WTC11 (cell line): ENCODE measurements around the gene MYO5C. TPM values are rescaled to one million over a fixed set of nuclear protein-coding genes. Genes with fewer than 3 reads are reported as not detected.

Source experiments
- ATAC-seq: fragments of 200-7000 bp; cut with Tn5 transposase; 2 replicates; pipeline ENCODE4 v1.10.0; 2021; ENCODE audit warnings: mild to moderate bottlenecking, moderate library complexity
- CTCF ChIA-PET: fragments of 300-600 bp; sonication (Branson Sonifier 250); formaldehyde crosslinking; loops from one replicate; lab custom pipeline; 2021; ENCODE audit warnings: antibody characterized with exemption; lab: Charles Lee
- POLR2A ChIA-PET: fragments of 350-600 bp; sonication (Branson Sonifier 250); formaldehyde crosslinking; loops from one replicate; lab custom pipeline; 2021; ENCODE audit warnings: antibody characterized with exemption; lab: Charles Lee
- DNase-seq: peaks from one replicate; pipeline ENCODE4 v3.0.0; 2021; ENCODE audit warnings: low spot score
- H3K27ac Mint-ChIP-seq: 2 replicates; pipeline ENCODE4 v1.8.0; 2021; ENCODE audit warnings: mixed read lengths
- H3K27me3 Mint-ChIP-seq: 2 replicates; pipeline ENCODE4 v1.8.0; 2021; ENCODE audit warnings: low read depth, mild to moderate bottlenecking, moderate library complexity, mixed read lengths
- H3K36me3 Mint-ChIP-seq: 2 replicates; pipeline ENCODE4 v1.8.0; 2021; ENCODE audit warnings: mixed read lengths
- H3K4me1 Mint-ChIP-seq: 2 replicates; pipeline ENCODE4 v1.8.0; 2022; ENCODE audit warnings: mixed read lengths
- H3K4me3 Mint-ChIP-seq: 2 replicates; pipeline ENCODE4 v1.8.0; 2021; ENCODE audit warnings: mild to moderate bottlenecking, moderate library complexity, mixed read lengths
- H3K9me3 Mint-ChIP-seq: 2 replicates; pipeline ENCODE4 v1.8.0; 2021; ENCODE audit warnings: mixed read lengths
- ETV6 ChIP-seq: sonication (generic); formaldehyde crosslinking; IDR thresholded peaks from 2 replicates; pipeline ENCODE4 v1.8.1; 2022; ENCODE audit warnings: mild to moderate bottlenecking, missing genetic modification reagents
- PRRX2 ChIP-seq: fragments of 250-450 bp; sonication (Bioruptor Pico); IDR thresholded peaks from 2 replicates; pipeline ENCODE4 v1.8.0; 2021; ENCODE audit warnings: mild to moderate bottlenecking
- SOX15 ChIP-seq: fragments of 250-450 bp; sonication (Bioruptor Pico); IDR thresholded peaks from 2 replicates; pipeline ENCODE4 v1.9.0; 2021; ENCODE audit warnings: mild to moderate bottlenecking
- ZNF121 ChIP-seq: sonication (generic); formaldehyde crosslinking; IDR thresholded peaks from 2 replicates; pipeline ENCODE4 v1.8.0; 2023; ENCODE audit warnings: missing genetic modification reagents
- ZNF317 ChIP-seq: sonication (generic); formaldehyde crosslinking; IDR thresholded peaks from 2 replicates; pipeline ENCODE4 v1.8.1; 2023; ENCODE audit warnings: low read depth, mild to moderate bottlenecking, moderate library complexity, missing genetic modification reagents, borderline replicate concordance
- ZNF416 ChIP-seq: fragments of 250-450 bp; sonication (Bioruptor Pico); IDR thresholded peaks from 2 replicates; pipeline ENCODE4 v1.9.0; 2021; ENCODE audit warnings: mild to moderate bottlenecking, inconsistent platforms
- total RNA-seq: library from RNA; stranded (reverse); gene quantifications from 3 replicates; pipeline ENCODE4 v1.2.3, GENCODE V29; 2021
- TF ChIP-seq, protein P1 (sequence below): sonication (generic); formaldehyde crosslinking; IDR thresholded peaks from 2 replicates; pipeline ENCODE4 v1.8.0; 2023; ENCODE audit warnings: missing genetic modification reagents
- TF ChIP-seq, protein P2 (sequence below): fragments of 200-600 bp; IDR thresholded peaks from 2 replicates; pipeline ENCODE4 v1.8.0; 2022; ENCODE audit warnings: antibody characterized with exemption
- TF ChIP-seq, protein P3 (sequence below): fragments of 250-450 bp; sonication (Bioruptor Pico); IDR thresholded peaks from 2 replicates; pipeline ENCODE4 v1.9.0; 2021; ENCODE audit warnings: mild to moderate bottlenecking
- TF ChIP-seq, protein P4 (sequence below): sonication (generic); formaldehyde crosslinking; IDR thresholded peaks from 2 replicates; pipeline ENCODE4 v1.8.0; 2022; ENCODE audit warnings: missing genetic modification reagents
- TF ChIP-seq, protein P5 (sequence below): sonication (generic); formaldehyde crosslinking; IDR thresholded peaks from 2 replicates; pipeline ENCODE4 v1.8.0; 2022; ENCODE audit warnings: mild to moderate bottlenecking, missing genetic modification reagents
- TF ChIP-seq, protein P6 (sequence below): sonication (generic); formaldehyde crosslinking; IDR thresholded peaks from 2 replicates; pipeline ENCODE4 v1.8.1; 2023; ENCODE audit warnings: mild to moderate bottlenecking, missing genetic modification reagents, moderate library complexity
- TF ChIP-seq, protein P7 (sequence below): fragments of 250-450 bp; sonication (Bioruptor Pico); conservative IDR thresholded peaks from 2 replicates; pipeline ENCODE4 v1.9.0; 2021; ENCODE audit warnings: mild to moderate bottlenecking

Gene MYO5C
- total RNA-seq, 1 experiment from 2014 or later = 25.3 TPM

DNA sequence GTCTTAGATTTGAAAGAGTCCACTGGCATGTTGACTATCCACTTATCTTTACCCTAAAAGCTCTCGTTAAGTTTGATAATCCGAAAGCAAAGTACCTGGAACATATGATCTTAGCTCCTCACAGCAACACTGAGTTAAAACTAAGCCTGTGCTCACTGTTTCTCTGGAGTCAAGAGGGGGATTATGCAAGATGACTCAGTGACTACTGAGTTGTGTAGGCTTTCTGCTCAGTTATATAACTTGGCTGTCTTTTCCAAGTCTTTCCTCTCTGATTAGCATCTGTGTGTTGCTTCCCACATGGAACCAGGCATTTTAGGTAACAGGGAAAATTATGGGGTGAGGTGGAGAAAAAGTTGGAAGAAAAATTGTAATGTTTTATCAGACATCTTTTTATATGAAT, 31.2 kb upstream of the MYO5C start:
- POLR2A ChIA-PET = no interaction called here
- no peak for DNase-seq
- Mint-ChIP-seq H3K27me3 (no peaks in the 10 kb centered on the region), H3K4me1 (peaks cover 7% of the 10 kb centered on the region), H3K27ac (no peak overlapping the region), H3K9me3 (no peaks in the 10 kb centered on the region), H3K4me3 (no peak overlapping the region), H3K36me3 (peaks cover 12% of the 10 kb centered on the region)
- no peak for ATAC-seq
- CTCF ChIA-PET = no interaction called here
- TF ChIP-seq, protein P1, sequence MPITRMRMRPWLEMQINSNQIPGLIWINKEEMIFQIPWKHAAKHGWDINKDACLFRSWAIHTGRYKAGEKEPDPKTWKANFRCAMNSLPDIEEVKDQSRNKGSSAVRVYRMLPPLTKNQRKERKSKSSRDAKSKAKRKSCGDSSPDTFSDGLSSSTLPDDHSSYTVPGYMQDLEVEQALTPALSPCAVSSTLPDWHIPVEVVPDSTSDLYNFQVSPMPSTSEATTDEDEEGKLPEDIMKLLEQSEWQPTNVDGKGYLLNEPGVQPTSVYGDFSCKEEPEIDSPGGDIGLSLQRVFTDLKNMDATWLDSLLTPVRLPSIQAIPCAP = no peak
- no peak for TF ChIP-seq ZNF416 (CRISPR knock-in tag)
- no peak for TF ChIP-seq ETV6 (CRISPR knock-in tag)
- TF ChIP-seq, protein P2, sequence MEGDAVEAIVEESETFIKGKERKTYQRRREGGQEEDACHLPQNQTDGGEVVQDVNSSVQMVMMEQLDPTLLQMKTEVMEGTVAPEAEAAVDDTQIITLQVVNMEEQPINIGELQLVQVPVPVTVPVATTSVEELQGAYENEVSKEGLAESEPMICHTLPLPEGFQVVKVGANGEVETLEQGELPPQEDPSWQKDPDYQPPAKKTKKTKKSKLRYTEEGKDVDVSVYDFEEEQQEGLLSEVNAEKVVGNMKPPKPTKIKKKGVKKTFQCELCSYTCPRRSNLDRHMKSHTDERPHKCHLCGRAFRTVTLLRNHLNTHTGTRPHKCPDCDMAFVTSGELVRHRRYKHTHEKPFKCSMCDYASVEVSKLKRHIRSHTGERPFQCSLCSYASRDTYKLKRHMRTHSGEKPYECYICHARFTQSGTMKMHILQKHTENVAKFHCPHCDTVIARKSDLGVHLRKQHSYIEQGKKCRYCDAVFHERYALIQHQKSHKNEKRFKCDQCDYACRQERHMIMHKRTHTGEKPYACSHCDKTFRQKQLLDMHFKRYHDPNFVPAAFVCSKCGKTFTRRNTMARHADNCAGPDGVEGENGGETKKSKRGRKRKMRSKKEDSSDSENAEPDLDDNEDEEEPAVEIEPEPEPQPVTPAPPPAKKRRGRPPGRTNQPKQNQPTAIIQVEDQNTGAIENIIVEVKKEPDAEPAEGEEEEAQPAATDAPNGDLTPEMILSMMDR = no peak
- TF ChIP-seq, protein P3, sequence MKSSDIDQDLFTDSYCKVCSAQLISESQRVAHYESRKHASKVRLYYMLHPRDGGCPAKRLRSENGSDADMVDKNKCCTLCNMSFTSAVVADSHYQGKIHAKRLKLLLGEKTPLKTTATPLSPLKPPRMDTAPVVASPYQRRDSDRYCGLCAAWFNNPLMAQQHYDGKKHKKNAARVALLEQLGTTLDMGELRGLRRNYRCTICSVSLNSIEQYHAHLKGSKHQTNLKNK (CRISPR knock-in tag) = no peak
- no peak for TF ChIP-seq SOX15 (CRISPR knock-in tag)

DNA sequence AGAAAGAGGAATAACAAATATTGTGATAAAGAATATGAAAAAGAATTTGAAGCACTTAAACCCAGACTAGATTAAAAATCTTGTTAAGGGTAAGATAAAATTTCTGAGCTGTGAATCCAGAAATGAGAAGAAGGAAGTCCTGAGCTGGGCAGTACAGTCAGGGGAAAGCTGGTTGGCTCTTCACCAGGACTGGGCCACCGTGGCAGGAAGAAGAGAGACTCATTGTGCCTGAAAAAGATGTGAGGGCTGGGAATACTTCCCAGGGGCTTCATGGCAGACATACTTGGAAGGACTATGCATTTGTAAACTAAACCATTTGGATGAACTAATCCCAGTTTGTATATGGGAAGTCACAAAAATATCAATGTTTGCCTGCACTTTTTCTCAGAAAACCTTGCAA, 28.5 kb upstream of the MYO5C start:
- DNase-seq (no peak), ATAC-seq (no peak)
- H3K4me1 Mint-ChIP-seq = no peaks in the 10 kb centered on the region
- no peaks in the 10 kb centered on the region for H3K9me3 Mint-ChIP-seq
- ChIA-PET POLR2A (interaction anchor here (1.0 kb wide), 1 partner anchor 36 kb away, joined by 4 read pairs; no protein-coding TSS in a partner anchor), CTCF (interaction anchor here (0.8 to 1.2 kb wide), 3 partner anchors 13 to 411 kb away, joined by 3 to 4 read pairs (median 3); no protein-coding TSS in a partner anchor)
- no peak overlapping the region for H3K4me3 Mint-ChIP-seq
- H3K27ac Mint-ChIP-seq = no peak overlapping the region
- TF ChIP-seq, protein P4, sequence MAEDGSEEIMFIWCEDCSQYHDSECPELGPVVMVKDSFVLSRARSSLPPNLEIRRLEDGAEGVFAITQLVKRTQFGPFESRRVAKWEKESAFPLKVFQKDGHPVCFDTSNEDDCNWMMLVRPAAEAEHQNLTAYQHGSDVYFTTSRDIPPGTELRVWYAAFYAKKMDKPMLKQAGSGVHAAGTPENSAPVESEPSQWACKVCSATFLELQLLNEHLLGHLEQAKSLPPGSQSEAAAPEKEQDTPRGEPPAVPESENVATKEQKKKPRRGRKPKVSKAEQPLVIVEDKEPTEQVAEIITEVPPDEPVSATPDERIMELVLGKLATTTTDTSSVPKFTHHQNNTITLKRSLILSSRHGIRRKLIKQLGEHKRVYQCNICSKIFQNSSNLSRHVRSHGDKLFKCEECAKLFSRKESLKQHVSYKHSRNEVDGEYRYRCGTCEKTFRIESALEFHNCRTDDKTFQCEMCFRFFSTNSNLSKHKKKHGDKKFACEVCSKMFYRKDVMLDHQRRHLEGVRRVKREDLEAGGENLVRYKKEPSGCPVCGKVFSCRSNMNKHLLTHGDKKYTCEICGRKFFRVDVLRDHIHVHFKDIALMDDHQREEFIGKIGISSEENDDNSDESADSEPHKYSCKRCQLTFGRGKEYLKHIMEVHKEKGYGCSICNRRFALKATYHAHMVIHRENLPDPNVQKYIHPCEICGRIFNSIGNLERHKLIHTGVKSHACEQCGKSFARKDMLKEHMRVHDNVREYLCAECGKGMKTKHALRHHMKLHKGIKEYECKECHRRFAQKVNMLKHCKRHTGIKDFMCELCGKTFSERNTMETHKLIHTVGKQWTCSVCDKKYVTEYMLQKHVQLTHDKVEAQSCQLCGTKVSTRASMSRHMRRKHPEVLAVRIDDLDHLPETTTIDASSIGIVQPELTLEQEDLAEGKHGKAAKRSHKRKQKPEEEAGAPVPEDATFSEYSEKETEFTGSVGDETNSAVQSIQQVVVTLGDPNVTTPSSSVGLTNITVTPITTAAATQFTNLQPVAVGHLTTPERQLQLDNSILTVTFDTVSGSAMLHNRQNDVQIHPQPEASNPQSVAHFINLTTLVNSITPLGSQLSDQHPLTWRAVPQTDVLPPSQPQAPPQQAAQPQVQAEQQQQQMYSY (CRISPR knock-in tag) = no peak
- TF ChIP-seq PRRX2 (CRISPR knock-in tag) = no peak
- TF ChIP-seq ZNF121 (CRISPR knock-in tag) = no peak
- TF ChIP-seq, protein P5, sequence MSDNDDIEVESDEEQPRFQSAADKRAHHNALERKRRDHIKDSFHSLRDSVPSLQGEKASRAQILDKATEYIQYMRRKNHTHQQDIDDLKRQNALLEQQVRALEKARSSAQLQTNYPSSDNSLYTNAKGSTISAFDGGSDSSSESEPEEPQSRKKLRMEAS = no peak
- TF ChIP-seq, protein P6, sequence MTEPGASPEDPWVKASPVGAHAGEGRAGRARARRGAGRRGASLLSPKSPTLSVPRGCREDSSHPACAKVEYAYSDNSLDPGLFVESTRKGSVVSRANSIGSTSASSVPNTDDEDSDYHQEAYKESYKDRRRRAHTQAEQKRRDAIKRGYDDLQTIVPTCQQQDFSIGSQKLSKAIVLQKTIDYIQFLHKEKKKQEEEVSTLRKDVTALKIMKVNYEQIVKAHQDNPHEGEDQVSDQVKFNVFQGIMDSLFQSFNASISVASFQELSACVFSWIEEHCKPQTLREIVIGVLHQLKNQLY (CRISPR knock-in tag) = no peak
- H3K36me3 Mint-ChIP-seq = peaks cover 21% of the 10 kb centered on the region
- no peaks in the 10 kb centered on the region for H3K27me3 Mint-ChIP-seq

DNA sequence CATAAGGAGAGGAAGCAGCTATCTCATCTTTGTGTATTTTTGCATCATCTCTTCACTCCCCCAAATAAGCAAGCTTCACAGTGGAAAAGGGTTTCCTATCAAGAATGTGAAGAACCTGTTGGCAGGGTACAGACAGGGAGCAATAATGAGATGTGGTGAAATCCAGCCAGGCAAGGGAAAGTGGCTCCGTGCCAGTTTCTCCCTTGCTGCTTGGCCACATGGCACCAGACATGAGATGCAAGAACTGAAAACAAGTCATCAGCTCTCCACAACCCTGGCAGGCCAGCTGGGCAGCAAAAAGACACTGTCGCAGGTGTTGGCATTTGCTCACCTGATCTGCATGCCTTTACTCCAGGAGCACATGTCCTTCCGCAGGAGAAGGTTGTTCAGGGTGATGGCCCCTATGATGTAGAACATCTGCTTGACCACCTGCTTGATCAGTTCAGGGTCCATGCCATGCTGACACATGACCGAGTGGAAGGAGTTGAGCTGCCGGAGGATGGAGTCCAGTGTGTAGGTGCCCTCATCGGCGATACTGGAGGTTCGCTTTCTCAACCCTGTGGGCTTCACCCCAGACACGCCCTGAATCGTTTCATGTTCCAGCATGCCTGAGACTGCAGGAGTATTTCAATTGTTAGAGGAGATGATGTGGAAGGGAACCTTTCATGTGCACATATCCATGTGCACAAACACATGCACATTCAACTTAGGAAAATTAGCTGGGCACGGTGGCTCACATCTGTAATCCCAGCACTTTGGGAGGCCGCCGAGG, 23.3 kb upstream of the MYO5C start:
- no peaks in the 10 kb centered on the region for H3K4me1 Mint-ChIP-seq
- DNase-seq (no peak), ATAC-seq (no peak)
- no peak for TF ChIP-seq ZNF317
- TF ChIP-seq, protein P7, sequence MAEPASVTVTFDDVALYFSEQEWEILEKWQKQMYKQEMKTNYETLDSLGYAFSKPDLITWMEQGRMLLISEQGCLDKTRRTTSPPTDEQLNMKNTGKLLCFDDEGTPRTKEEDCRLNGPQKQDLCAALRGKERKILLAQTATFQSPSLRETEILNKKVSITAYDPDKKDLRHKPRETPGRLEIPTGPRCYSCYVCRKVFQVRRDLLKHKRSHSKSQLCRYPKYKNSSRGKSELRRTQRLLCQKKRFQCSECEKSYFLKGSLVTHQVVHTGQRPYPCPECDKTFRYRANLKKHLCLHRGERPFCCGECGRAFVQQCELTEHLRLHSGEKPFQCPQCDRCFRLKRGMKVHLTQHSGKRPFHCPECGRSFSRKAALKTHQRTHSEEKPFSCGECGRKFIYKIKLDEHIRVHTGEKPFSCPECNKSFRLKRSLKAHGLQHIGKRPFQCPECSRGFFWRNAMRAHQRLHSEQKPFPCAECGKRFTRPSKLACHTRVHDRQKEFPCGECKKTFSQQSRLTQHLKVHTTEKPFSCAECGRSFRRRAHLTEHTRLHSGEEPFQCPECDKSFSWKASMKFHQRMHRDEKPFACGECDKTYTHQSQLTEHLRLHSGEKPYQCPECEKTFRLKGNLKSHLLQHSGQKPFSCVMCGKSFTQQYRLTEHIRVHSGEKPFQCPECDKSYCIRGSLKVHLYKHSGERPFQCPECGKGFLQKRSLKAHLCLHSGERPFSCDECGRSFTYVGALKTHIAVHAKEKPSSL (CRISPR knock-in tag) = no peak
- no peak overlapping the region for H3K4me3 Mint-ChIP-seq
- H3K27ac Mint-ChIP-seq = peak overlapping the region; percentile 71
- no peaks in the 10 kb centered on the region for H3K27me3 Mint-ChIP-seq
- peaks cover 33% of the 10 kb centered on the region for H3K36me3 Mint-ChIP-seq
- no peaks in the 10 kb centered on the region for H3K9me3 Mint-ChIP-seq
- ChIA-PET CTCF (no interaction called here), POLR2A (interaction anchor here (0.6 kb wide), 1 partner anchor 36 kb away, joined by 5 read pairs; no protein-coding TSS in a partner anchor)
